GM12801 (cell line): ENCODE results near the gene CDC16.

Source experiments
- TF ChIP-seq, protein P1 (sequence below): IDR thresholded peaks from one replicate; pipeline ENCODE4 v1.5.1; 2011; ENCODE audit warnings: control low read depth; ENCODE audit not compliant: insufficient read length; ENCODE audit errors: extremely low read depth

The CDC16 gene, protein sequence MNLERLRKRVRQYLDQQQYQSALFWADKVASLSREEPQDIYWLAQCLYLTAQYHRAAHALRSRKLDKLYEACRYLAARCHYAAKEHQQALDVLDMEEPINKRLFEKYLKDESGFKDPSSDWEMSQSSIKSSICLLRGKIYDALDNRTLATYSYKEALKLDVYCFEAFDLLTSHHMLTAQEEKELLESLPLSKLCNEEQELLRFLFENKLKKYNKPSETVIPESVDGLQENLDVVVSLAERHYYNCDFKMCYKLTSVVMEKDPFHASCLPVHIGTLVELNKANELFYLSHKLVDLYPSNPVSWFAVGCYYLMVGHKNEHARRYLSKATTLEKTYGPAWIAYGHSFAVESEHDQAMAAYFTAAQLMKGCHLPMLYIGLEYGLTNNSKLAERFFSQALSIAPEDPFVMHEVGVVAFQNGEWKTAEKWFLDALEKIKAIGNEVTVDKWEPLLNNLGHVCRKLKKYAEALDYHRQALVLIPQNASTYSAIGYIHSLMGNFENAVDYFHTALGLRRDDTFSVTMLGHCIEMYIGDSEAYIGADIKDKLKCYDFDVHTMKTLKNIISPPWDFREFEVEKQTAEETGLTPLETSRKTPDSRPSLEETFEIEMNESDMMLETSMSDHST

DNA sequence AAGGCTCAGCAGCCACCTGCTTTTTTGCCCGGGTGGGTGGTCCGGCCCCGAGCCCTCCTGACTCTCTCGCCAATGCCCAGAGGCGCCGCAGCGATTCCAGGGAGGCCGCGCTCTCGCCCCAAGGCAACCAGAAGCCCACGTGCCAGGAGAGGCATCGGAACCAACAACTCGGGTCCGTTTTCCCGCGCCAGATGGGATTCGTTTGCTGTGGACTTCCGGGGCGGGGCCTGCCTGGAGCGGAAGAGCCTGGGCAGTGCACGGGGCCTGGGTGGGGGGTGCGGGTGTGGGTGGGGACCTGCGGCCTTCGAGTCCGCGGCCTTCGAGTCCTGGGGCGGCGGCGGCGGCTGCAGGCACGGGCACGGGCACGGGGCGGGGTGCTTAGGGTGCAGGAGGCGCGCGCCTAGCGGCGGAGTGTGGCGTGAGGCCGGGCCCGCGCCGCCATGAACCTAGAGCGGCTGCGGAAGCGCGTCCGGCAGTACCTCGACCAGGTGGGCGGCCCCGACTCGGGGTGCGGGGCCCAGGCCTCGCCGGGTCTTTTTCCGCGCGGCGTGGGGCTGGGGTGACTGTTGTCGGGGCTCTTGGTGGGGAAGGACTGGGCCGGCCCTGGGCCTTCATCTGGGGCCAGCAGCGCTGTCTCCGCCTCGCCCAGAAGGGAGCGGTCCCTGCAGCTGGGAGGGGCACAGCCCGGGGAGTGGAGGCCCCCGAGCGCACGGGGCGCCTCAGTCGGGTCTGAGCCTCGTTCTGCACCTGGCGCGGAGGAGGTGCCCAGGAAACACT lies at the start of gene CDC16:
TSS of gene CDC16 (plus strand) at position 253 of the 777 bp plus-strand sequence. CDS start at position 441, 188 bp downstream.
- TF ChIP-seq, protein P1, sequence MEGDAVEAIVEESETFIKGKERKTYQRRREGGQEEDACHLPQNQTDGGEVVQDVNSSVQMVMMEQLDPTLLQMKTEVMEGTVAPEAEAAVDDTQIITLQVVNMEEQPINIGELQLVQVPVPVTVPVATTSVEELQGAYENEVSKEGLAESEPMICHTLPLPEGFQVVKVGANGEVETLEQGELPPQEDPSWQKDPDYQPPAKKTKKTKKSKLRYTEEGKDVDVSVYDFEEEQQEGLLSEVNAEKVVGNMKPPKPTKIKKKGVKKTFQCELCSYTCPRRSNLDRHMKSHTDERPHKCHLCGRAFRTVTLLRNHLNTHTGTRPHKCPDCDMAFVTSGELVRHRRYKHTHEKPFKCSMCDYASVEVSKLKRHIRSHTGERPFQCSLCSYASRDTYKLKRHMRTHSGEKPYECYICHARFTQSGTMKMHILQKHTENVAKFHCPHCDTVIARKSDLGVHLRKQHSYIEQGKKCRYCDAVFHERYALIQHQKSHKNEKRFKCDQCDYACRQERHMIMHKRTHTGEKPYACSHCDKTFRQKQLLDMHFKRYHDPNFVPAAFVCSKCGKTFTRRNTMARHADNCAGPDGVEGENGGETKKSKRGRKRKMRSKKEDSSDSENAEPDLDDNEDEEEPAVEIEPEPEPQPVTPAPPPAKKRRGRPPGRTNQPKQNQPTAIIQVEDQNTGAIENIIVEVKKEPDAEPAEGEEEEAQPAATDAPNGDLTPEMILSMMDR, result no peak

DNA sequence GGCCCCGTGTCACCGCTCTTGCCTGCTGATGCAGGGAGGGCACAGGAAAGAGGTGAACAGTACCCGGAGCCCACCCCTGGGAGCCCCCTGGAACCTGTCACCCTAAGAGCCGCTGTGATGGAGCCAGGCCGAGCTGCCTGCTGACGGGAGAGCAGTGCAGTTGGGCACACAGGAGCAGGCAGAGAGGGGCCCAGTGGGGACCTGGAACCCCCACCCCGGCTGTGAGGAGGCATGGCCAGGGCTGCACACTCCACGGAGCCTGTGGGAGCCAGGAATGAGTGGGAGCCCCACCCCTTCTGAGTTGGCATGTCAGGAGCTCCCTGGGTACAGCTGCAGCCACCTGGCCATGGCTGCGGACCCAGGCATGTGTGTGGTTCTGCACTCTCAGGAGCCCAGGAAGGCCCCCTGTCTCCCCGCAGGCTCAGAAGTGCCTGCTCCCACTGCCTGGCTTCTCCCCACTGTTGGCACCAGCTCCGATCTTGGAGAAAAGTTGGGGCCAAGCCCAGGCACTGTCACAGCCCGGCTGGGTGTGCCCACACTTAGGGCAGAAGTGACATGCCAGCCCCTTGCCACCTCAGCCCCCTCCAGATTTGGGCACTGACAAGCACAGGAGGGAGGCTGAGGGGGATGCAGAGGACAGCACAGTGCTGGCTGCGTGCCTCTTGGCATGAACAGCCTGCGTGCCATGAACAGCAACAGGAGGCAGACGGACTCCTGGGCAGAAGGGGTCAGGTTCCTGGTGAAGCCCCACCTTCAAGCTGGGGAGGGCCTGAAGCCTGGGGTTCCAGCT lies 49.3 kb upstream of the CDC16 start:
- TF ChIP-seq, protein P1, result no peak

DNA sequence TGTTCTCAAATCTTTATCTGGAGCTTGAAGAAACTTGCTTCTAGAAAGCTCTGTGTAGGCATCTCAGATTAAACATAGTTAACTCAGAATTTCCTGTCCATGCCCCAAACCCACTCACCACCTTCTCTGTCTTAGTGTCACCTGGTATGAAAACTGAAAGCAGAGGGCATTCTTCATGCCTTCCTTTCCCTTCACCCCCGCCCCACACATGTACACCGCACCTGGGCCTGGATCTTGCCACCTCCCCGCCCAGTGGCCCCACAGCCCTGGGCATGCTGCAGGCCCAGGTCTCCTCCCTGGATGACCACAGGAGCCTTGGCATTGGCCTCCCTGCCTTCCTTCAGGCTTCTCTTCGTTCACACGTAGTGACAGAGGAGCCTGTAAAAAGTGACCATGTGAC lies 39.8 kb upstream of the CDC16 start:
- TF ChIP-seq, protein P1, result no peak

DNA sequence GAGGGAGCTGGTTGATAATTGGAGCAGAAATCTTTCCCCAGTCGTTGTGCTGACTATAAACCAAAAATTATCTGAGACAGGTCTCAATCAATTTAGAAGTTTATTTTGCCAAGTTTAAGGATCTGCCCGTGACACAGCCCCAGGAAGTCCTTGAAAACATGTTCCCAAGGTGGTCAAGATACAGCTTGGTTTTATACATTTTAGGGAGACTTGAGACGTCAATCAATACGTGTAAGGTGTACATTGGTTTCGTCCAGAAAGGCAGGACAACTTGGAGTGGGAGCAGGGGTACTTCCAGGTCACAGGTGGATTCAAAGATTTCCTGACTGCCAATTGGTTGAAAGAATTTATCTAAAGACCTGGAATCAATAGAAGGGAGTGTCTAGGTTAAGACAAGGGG lies 38.1 kb upstream of the CDC16 start:
- TF ChIP-seq, protein P1, result no peak

DNA sequence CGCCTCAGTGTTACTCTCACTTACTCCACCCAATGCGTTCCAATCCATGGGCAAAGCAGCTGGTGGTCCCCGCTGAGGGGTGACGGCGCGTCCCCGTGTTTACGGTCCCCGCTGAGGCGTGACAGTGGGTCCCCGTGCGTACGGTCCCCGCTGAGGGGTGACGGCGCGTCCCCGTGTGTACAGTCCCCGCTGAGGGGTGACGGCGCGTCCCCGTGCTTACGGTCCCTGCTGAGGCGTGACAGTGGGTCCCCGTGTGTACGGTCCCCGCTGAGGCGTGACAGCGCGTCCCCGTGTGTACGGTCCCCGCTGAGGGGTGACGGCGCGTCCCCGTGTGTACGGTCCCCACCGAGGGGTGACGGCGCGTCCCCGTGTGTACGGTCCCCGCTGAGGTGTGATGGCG lies 36.1 kb upstream of the CDC16 start:
- TF ChIP-seq, protein P1, result no peak

DNA sequence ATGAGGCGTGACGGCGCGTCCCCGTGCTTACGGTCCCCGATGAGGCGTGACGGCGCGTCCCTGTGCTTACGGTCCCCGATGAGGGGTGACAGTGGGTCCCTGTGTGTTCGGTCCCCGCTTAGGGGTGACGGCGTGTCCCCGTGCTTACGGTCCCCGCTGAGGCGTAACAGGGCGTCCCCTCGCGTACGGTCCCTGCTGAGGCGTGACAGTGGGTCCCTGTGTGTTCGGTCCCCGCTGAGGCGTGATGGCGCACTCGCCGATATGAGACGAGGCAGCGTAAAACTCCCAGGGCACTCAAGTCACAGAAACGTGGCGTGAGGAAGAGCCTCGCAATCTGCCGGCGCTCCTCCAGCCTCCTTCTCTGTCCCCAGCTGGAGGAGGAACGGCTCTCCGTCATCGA lies 34.7 kb upstream of the CDC16 start:
- TF ChIP-seq, protein P1, result no peak
